Activated CD4-positive, CD25-positive, alpha-beta regulatory T cell treated with anti-CD3 and anti-CD28 coated beads, Interleukin-2, amount 50 U/mL, for 16 hours (primary cell): ENCODE measurements around the gene SLC39A10.

ENCODE experiments used
- DNase-seq: peaks from one replicate; pipeline ENCODE4 v3.0.0-alpha.2; 2020; ENCODE audit warnings: low read depth, low spot score

SLC39A10 gene

GRCh38 chr2:195721042-195721441 lies 64.0 kb downstream of the SLC39A10 start:
- no peak for DNase-seq

GRCh38 chr2:195722075-195722474 lies 65.0 kb downstream of the SLC39A10 start:
- no peak for DNase-seq

GRCh38 chr2:195727106-195727505 lies 70.1 kb downstream of the SLC39A10 start:
- no peak for DNase-seq

GRCh38 chr2:195730912-195731311 lies 73.9 kb downstream of the SLC39A10 start:
- no peak for DNase-seq

DNA sequence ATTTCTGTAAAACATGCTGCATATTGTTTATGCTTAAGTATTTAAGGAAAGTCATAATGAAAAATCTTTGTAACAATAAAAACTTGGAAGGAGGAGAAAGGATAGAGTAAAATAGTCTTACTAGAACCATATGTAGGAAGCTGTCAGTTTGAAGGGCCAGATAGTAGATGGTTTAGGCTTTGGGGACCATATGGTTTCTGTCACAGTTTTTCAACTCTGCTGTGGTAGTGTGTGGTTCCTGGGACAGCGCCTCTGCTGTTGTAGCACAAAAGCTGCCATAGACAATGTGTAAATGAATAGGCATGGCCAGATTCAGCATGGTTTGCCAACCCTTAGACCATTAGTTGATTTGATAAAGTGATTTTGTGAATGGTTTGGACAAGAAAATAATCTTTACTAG lies 75.5 kb downstream of the SLC39A10 start:
- no peak for DNase-seq

GRCh38 chr2:195733831-195734230 lies 76.8 kb downstream of the SLC39A10 start:
- DNase-seq, result no peak

GRCh38 chr2:195734395-195734794 lies 77.4 kb downstream of the SLC39A10 start:
- no peak for DNase-seq

DNA sequence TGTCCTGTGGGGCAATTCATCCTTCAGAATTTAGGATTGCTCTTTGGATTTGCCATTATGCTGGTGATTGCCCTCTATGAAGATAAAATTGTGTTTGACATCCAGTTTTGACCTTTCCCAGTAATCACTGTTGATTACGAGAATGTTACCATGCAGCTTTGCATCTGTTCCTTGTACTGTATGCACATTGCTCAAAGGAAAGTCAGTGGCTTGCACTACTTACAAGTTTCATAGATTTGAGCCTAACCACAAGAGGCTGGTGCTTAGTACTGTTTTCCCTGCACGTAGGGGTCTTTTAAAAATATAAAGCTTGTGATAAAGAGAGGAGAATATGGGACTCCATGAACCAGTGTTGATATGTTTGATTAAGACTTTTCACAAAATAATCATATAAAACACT lies 77.9 kb downstream of the SLC39A10 start:
- no peak for DNase-seq

- no peak for DNase-seq
These were observed 78.3 kb downstream of the SLC39A10 start for GRCh38 chr2:195735347-195735746.

- no peak for DNase-seq
These were observed 80.7 kb downstream of the SLC39A10 start for GRCh38 chr2:195737511-195738325.

GRCh38 chr2:195741191-195741590 lies 84.2 kb downstream of the SLC39A10 start:
- no peak for DNase-seq

DNA sequence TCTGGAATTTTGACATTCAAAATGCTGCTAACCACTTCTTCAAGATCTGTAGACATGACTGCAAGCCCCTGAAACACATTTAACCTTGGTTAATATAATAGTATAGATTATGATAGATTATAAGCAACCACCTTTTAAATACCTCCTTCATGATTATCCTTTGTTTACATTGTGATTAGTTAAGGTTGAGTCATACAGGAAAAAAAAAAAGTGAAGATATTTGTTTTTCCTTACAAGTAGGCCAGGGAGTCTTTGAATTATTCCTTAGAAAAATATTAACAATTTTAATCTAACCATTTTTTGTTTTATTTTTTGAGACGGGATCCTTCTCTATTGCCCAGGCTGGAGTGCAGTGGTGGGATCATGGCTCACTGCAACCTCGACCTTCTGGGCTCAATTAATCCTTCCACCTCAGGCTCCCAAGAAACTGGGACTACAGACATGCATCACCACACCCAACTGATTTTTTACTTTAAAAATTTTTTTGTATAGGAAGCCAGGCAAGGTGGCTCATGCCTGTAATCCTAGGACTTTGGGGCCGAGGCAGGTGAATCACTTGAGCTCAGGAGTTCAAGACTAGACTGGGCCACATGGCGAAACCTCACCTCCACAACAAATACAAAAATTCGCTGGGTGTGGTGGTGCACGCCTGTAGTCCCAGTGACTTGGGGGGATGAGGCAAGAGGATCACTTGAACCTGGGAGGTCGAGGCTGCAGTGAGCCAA lies 99.4 kb downstream of the SLC39A10 start:
- DNase-seq, result no peak

DNA sequence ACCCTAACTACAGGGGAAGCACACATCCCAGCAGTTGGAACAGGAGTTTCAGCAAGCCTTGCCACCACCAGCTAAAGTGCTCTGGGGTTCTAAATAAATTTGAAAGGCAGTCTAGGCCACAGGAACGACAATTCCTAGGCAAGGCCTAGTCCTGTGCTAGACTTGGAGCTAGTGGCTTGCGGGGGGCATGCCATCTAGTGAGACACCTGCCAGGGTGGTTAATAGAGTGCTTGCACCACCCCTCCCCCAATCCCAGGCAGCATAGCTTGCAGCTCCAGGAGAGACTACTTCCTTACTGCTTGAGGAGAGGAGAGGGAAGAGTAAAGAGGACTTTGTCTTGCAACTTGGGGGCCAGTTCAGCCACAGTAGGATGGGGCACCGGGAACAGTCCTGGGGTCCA lies 101.8 kb downstream of the SLC39A10 start:
- DNase-seq, result no peak

GRCh38 chr2:195759877-195760276 lies 102.9 kb downstream of the SLC39A10 start:
- no peak for DNase-seq

- no peak for DNase-seq
These were observed 106.8 kb downstream of the SLC39A10 start for GRCh38 chr2:195763866-195764265.

DNA sequence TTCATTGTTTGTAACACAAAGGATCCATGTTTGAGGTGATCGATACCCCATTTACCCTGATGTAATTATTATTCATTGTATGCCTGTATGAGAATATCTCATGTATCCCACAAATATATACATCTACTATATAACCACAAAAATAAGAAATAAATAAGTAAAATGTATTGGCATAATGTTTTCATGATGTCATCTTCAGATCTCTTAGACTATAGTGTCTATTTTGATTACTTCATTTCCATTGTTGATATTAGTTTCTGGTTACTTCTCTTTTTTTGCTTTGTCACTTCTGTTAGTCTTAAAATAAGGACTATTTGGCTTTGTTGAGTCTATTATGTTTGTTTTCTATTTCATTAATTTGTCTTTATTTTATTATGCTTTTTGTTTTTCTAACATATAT lies 109.7 kb downstream of the SLC39A10 start:
- DNase-seq, result no peak

DNA sequence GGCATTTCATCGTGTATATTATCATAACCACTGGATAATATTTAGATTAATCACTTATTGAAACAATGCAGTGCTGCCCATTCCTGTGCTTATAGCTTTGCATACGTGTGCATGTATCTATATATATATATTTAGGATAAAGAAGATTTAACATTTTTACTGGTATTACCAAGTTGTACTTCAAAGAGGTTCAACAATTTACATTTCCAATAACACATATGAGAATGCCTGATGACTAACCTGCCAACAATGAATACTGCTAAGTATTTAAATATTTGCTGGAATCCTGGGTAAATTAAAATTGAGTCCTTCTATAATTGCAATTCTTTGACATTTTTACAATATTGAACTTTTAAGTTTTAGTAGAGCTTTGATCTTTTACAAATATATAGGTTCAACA lies 111.4 kb downstream of the SLC39A10 start:
- DNase-seq, result no peak

DNA sequence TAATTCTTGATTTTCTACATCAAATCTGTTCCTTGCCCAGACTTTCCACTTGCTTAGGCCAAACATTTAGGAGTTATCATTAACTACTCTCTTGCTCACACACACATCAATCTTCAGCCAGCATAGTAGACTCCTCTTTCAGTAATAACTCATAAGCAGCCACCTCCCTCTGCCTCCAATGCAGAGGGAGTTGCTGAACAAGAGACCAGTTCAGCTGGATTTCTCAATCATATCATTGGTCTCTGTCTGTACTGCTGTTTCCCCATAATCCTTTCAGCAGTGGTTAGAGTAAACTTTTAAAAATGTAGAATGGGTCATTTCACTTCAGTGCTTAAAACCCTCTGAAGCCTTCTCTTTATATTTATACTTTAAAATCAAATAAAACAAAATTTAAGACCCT lies 112.9 kb downstream of the SLC39A10 start:
- DNase-seq, result no peak

GRCh38 chr2:195779491-195779890 lies 122.5 kb downstream of the SLC39A10 start:
- DNase-seq, result no peak

GRCh38 chr2:195782156-195782555 lies 125.1 kb downstream of the SLC39A10 start:
- no peak for DNase-seq
